Measurements from ENCODE around the gene ABCF2. TPM values are rescaled to one million over a fixed set of nuclear protein-coding genes. Genes with fewer than 3 reads are reported as not detected.

The ABCF2 gene
- total RNA-seq, 2 donors from 2014 or later, result 43.3 to 48.9 TPM

DNA sequence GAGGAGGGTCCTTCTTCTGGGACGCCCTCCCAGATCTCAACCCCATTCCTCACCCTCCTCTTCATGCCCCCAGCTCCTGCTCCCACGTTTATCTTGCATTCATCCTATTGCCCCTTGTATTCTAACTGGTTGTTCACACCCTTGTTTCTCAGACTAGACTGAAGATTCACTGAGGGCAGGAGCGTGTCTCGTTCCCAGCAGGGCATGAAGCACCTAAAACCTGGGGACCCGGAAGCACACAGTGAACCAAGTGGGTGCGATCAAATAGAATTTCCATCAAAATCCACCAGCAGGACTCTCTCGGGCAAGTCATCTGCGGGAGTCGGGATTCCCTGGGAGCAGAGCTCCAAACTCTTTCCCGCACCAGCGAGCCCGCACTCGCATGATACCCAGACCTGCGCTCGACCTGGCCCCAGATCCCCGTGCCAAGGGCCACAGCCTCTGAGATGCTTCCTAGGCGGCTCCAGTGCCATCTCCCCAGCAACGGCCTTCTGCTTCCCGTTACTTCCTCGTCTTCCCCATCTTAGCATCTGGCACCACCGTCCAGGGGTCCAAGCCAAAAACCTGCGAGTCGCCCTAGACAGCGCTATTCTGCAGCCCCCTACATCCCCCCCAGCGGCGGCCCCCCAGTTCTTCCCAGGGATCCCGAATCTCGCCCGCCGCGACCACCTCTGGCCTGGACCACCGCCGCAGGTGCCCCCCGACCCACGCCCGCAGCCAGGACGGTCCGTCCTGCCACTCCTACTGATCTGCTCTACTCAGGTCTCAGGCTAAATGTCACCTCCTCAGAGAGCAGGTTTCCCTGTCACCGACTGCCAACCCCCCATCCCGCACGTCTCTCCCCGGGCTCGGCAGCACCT, 53.4 kb downstream of the ABCF2 start:
- no peak for DNase-seq
- no peaks in the 10 kb centered on the region for H3K4me1 ChIP-seq (ENCODE audit: control insufficient read depth, insufficient read depth, low read length)
- WGBS, 2 experiments (ENCODE audit: insufficient coverage in 1 of 2, insufficient read length in 1 of 2), result 92 to 96% methylated on average over 27 to 43 of the region's 43 CpGs
- no peak overlapping the region for H3K27ac ChIP-seq (ENCODE audit: low read depth, low read length)
- Mint-ChIP-seq H3K4me1 (peaks cover 5% of the 10 kb centered on the region), H3K4me3 (no peak overlapping the region), H3K27me3 (ENCODE audit: insufficient read depth) (peaks cover 94% of the 10 kb centered on the region), H3K9me3 (peaks cover 19% of the 10 kb centered on the region), H3K27ac (no peak overlapping the region), H3K36me3 (ENCODE audit: low read depth) (peaks cover 2% of the 10 kb centered on the region)
- H3K9me3 ChIP-seq (ENCODE audit: control insufficient read depth, low read length), result peaks cover 7% of the 10 kb centered on the region
- H3K4me3 ChIP-seq (ENCODE audit: low read length), result no peak overlapping the region
- no peak overlapping the region for H3K9ac ChIP-seq (ENCODE audit: extremely low read depth, low read length, poor library complexity, severe bottlenecking)
- peaks cover 50% of the 10 kb centered on the region for H3K27me3 ChIP-seq (ENCODE audit: control insufficient read depth, insufficient read depth, low read length, poor library complexity, severe bottlenecking)
- H3K36me3 ChIP-seq (ENCODE audit: control insufficient read depth, insufficient read depth, low read length), result no peaks in the 10 kb centered on the region
- TF ChIP-seq, protein P1, sequence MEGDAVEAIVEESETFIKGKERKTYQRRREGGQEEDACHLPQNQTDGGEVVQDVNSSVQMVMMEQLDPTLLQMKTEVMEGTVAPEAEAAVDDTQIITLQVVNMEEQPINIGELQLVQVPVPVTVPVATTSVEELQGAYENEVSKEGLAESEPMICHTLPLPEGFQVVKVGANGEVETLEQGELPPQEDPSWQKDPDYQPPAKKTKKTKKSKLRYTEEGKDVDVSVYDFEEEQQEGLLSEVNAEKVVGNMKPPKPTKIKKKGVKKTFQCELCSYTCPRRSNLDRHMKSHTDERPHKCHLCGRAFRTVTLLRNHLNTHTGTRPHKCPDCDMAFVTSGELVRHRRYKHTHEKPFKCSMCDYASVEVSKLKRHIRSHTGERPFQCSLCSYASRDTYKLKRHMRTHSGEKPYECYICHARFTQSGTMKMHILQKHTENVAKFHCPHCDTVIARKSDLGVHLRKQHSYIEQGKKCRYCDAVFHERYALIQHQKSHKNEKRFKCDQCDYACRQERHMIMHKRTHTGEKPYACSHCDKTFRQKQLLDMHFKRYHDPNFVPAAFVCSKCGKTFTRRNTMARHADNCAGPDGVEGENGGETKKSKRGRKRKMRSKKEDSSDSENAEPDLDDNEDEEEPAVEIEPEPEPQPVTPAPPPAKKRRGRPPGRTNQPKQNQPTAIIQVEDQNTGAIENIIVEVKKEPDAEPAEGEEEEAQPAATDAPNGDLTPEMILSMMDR (conservative IDR thresholded peaks at IDR 0.05), result no peak

DNA sequence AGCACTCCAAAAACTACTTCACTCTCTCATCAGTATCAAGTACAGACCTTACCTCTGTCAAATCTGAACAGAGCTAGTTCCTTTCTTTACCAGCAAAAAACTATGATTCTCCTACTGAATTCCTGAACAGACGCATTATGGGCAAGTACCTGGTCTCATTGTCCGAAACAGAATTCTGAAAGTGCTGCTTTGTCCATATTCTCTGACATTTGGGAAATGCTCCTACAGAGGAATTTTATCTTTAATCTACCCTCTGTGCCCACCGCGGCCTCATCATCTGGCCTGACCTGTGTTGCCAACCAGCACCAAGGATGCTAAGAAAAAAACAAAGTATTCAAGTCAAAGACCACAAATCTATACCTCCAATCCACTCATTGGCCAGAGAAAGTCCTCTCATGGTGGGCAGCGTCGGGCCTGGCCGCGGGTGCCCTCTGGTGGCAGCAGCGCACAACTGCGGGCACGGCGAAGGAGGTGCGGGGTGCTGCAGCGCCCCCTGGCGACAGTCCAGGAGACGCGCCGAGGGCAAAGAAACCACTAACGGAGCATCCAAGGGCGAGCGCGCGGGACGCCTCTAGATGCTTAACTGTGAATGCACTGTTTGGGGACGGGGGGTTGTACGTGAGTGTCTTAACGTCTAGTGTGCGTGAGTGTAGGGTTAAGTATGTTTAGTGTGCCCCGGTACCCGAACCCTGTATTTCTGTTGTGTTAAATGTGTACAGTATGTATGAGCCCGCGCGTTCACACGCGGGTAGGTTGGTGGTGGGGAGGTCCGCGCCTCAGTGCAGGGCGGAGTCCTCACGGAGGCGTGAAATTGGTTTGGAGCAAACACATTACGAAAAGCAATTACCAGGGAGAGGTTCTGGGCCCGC, 54.5 kb downstream of the ABCF2 start:
- peaks cover 7% of the 10 kb centered on the region for H3K9me3 ChIP-seq (ENCODE audit: control insufficient read depth, low read length)
- Mint-ChIP-seq H3K36me3 (ENCODE audit: low read depth) (peaks cover 2% of the 10 kb centered on the region), H3K4me3 (no peak overlapping the region), H3K4me1 (peaks cover 9% of the 10 kb centered on the region), H3K27me3 (ENCODE audit: insufficient read depth) (peaks cover 93% of the 10 kb centered on the region), H3K27ac (no peak overlapping the region), H3K9me3 (peaks cover 19% of the 10 kb centered on the region)
- H3K27me3 ChIP-seq (ENCODE audit: control insufficient read depth, insufficient read depth, low read length, poor library complexity, severe bottlenecking), result peaks cover 59% of the 10 kb centered on the region
- DNase-seq, result peak; percentile 93
- no peaks in the 10 kb centered on the region for H3K4me1 ChIP-seq (ENCODE audit: control insufficient read depth, insufficient read depth, low read length)
- H3K36me3 ChIP-seq (ENCODE audit: control insufficient read depth, insufficient read depth, low read length), result no peaks in the 10 kb centered on the region
- WGBS, 2 experiments (ENCODE audit: insufficient coverage in 1 of 2, insufficient read length in 1 of 2), result 36 to 46% methylated on average over 24 to 42 of the region's 42 CpGs
- no peak overlapping the region for H3K27ac ChIP-seq (ENCODE audit: low read depth, low read length)
- H3K4me3 ChIP-seq (ENCODE audit: low read length), result no peak overlapping the region
- H3K9ac ChIP-seq (ENCODE audit: extremely low read depth, low read length, poor library complexity, severe bottlenecking), result no peak overlapping the region
- TF ChIP-seq, protein P1 (conservative IDR thresholded peaks at IDR 0.05), result peak; percentile 100

DNA sequence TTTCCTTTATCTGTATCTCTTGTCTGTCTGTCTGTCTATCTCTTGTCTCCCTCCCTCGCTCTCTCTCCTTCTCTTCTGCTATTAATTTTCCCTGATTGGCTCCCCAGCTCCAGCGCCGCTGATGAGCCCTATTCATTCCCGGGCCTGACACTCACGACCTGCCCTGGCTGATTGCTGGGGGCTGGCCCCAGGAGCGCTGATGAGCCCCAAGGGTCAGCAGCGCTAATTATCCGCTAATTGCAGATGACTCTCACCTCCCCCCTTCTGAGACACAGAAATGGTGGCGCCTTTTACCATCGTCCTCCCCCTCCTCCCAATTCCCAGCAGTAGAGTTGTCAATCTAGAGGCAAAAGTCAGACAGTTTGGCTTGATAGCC, 58.2 kb downstream of the ABCF2 start:
- Histone ChIP-seq H3K9ac (ENCODE audit: extremely low read depth, low read length, poor library complexity, severe bottlenecking) (no peak overlapping the region), H3K4me1 (ENCODE audit: control insufficient read depth, insufficient read depth, low read length) (no peaks in the 10 kb centered on the region), H3K4me3 (ENCODE audit: low read length) (no peak overlapping the region), H3K36me3 (ENCODE audit: control insufficient read depth, insufficient read depth, low read length) (no peaks in the 10 kb centered on the region), H3K27ac (ENCODE audit: low read depth, low read length) (no peak overlapping the region), H3K27me3 (ENCODE audit: control insufficient read depth, insufficient read depth, low read length, poor library complexity, severe bottlenecking) (peaks cover 85% of the 10 kb centered on the region), H3K9me3 (ENCODE audit: control insufficient read depth, low read length) (peaks cover 7% of the 10 kb centered on the region)
- peak overlapping the region; percentile 32 for H3K4me3 Mint-ChIP-seq
- peaks cover 9% of the 10 kb centered on the region for H3K4me1 Mint-ChIP-seq
- peaks cover 58% of the 10 kb centered on the region for H3K27me3 Mint-ChIP-seq (ENCODE audit: insufficient read depth)
- TF ChIP-seq, protein P1 (conservative IDR thresholded peaks at IDR 0.05), result no peak
- DNase-seq, result no peak
- no peaks in the 10 kb centered on the region for H3K36me3 Mint-ChIP-seq (ENCODE audit: low read depth)
- no peak overlapping the region for H3K27ac Mint-ChIP-seq
- H3K9me3 Mint-ChIP-seq, result peaks cover 10% of the 10 kb centered on the region
- 22 to 30% methylated on average over 4 to 10 of the region's 10 CpGs for WGBS, 2 experiments (ENCODE audit: insufficient coverage in 1 of 2, insufficient read length in 1 of 2)

Measured in endodermal cell (in vitro differentiated cells).